Stimulated activated naive CD4-positive, alpha-beta T cell (primary cell): ENCODE data around the gene TIGD3.

Experiments used
- DNase-seq, 6 experiments: peaks; one replicate each; lab custom pipeline; 2025; lab: John Stamatoyannopoulos, UW

The TIGD3 gene

GRCh38 chr11:65354265-65355012 is at the start of gene TIGD3:
TSS of gene TIGD3 (plus strand) at chr11:65354751. CDS start at chr11:65355809, 1,058 bp downstream.
- peak; percentile 86 to 97 (median 94) for DNase-seq

- no peak for DNase-seq
Observed at GRCh38 chr11:65305501-65306268, 48.9 kb upstream of the TIGD3 start.

- DNase-seq: no peak
Observed at GRCh38 chr11:65307298-65308229, 47.0 kb upstream of the TIGD3 start.

GRCh38 chr11:65308281-65308891 is 46.2 kb upstream of the TIGD3 start:
- no peak for DNase-seq

- no peak for DNase-seq
Observed at GRCh38 chr11:65309006-65309405, 45.5 kb upstream of the TIGD3 start.

- no peak for DNase-seq
Observed at GRCh38 chr11:65310215-65310614, 44.3 kb upstream of the TIGD3 start.

GRCh38 chr11:65310736-65311135 is 43.8 kb upstream of the TIGD3 start:
- DNase-seq: no peak

- no peak for DNase-seq
Observed at GRCh38 chr11:65311170-65311678, 43.3 kb upstream of the TIGD3 start.

GRCh38 chr11:65314501-65315203 is 39.9 kb upstream of the TIGD3 start, which contains the start of gene CDC42EP2:
TSS of gene CDC42EP2 (plus strand) at chr11:65314866. CDS start at chr11:65320899, 6,033 bp downstream.
- DNase-seq: peak; percentile 28 to 75 (median 66)

- peak; percentile 41 to 81 (median 72) for DNase-seq
Observed at GRCh38 chr11:65315204-65315865, 39.2 kb upstream of the TIGD3 start.

GRCh38 chr11:65315866-65316226 is 38.7 kb upstream of the TIGD3 start:
- DNase-seq: no peak

GRCh38 chr11:65316227-65317024 is 38.1 kb upstream of the TIGD3 start:
- DNase-seq: no peak

GRCh38 chr11:65317025-65317786 is 37.3 kb upstream of the TIGD3 start:
- no peak for DNase-seq

- DNase-seq: no peak
Observed at GRCh38 chr11:65320386-65321075, 34.0 kb upstream of the TIGD3 start.

- no peak for DNase-seq
Observed at GRCh38 chr11:65321076-65321475, 33.5 kb upstream of the TIGD3 start.

GRCh38 chr11:65321828-65322485 is 32.6 kb upstream of the TIGD3 start:
- DNase-seq: no peak

GRCh38 chr11:65323813-65324212 is 30.7 kb upstream of the TIGD3 start:
- DNase-seq: no peak
